Right cardiac atrium (tissue), 5 donors: Measurements from ENCODE around the gene PAX6. TPM values are rescaled to one million over a fixed set of nuclear protein-coding genes. Genes with fewer than 3 reads are reported as not detected.

Experiments used
- ATAC-seq, 2 donors: fragments of 200-7000 bp; cut with Tn5 transposase; one replicate each; pipeline versions ENCODE4 v1.8.0 to v1.9.1; 2020; ENCODE audit warnings: moderate library complexity in 2 of 2, mild to moderate bottlenecking in 1 of 2
- DNase-seq, 3 donors: peaks; one replicate each; pipeline ENCODE4 v3.0.0-alpha.2; 2020
- H3K27ac ChIP-seq: one replicate; pipeline ENCODE4 v1.5.1; 2013; ENCODE audit warnings: mild to moderate bottlenecking, low read length, control low read depth, moderate library complexity
- H3K27me3 ChIP-seq: one replicate; pipeline ENCODE4 v1.6.1; 2013; ENCODE audit not compliant: control insufficient read depth, insufficient read depth
- H3K4me1 ChIP-seq: one replicate; pipeline ENCODE4 v1.6.1; 2013; ENCODE audit warnings: low read length; ENCODE audit not compliant: control insufficient read depth, insufficient read depth
- H3K4me3 ChIP-seq: one replicate; pipeline ENCODE4 v1.5.1; 2013; ENCODE audit warnings: low read length, control low read depth
- H3K9me3 ChIP-seq: one replicate; pipeline ENCODE4 v1.6.1; 2013; ENCODE audit warnings: low read length; ENCODE audit not compliant: control insufficient read depth
- WGBS: extraction: QIAGEN DNeasy Blood & Tissue Kit; methylation state at CpG from one replicate; pipeline ENCODE4 v1.1.7; 2013; 5-methylcytosine and 5-hydroxymethylcytosine counted together
- intact Hi-C, 4 donors: fragments of 100-400 bp; cut with DNase I; formaldehyde crosslinking; loops; one replicate each; pipeline versions ENCODE4 v1.11.0 to v1.14.0; 2022 to 2023
- polyA plus RNA-seq: library from polyadenylated mRNA; stranded (reverse); fragments of 200-250 nt; gene quantifications from one replicate; pipeline ENCODE4 v1.2.3, GENCODE V29; 2013
- total RNA-seq, 4 donors: library from RNA; stranded (reverse); fragmentation: NEBNext Ultra II Directional; extraction: Animal tissue kit (Norgen Biotek cat#: 25700); gene quantifications; one replicate each; pipeline ENCODE4 v1.2.1, GENCODE V29; 2021
- donor health status: healthy with polysubstance abuse.
- donor health status: DM: no; HTN: yes; CAD: no.
- donor health status: DM: no; HTN: no; CAD: no.
- donor health status: DM: no; HTN: yes; CAD: no; lungs with severe emphysema.
- donor health status: DM: yes; HTN: yes; CAD: no.

Gene PAX6
- total and polyA plus RNA-seq, 5 donors, result 0.02 TPM; not detected in 4

GRCh38 chr11:31814176-31814868 is 3.2 kb upstream of the PAX6 start:
- H3K9me3 ChIP-seq, result no peaks in the 10 kb centered on the region
- ATAC-seq, result no peak
- 4% methylated on average over 38 of the region's 38 CpGs for WGBS
- DNase-seq, result peak in 1 of 3 donors; percentile 47
- intact Hi-C loops, result no loop called here
- H3K27ac ChIP-seq, result no peak overlapping the region
- H3K4me1 ChIP-seq, result peaks cover 23% of the 10 kb centered on the region
- no peaks in the 10 kb centered on the region for H3K27me3 ChIP-seq
- H3K4me3 ChIP-seq, result no peak overlapping the region

DNA sequence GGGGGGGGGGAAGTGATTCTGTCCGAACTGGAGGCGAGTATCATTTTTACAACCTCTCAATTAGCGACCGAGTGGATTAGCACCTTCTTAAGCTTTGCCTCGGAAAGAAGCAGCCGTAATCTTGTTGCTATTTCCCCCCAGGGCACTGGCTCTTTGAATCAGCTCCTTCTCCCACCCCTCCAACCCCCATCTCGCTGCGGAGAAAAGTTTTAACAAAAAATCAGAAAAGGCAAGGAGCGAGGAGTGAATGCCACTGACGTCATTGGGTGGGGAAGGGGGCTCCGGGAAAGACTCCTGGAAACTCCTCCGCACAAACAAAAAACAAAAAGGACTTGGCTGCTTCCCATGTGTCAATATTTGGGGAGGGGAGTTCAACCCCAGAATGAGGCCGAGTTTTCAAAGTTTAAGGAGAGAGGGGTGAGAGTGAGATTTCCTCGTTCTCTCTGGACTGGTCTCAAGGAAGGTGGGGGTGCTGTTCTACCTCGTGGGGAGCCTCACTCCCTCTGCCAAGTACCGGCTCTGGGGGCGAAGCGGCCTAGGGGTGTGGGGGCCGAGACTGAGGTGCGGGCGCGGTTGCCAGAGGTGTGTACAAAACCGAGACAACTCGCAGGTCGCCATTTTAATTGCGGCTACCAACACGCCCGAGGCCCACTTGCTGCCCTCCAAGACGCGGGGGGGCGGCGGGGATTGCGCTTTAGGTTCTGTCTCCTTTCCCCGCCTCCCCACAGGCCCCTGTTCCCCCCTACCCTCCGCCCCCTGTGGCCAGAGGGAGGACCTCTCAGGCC is 2.5 kb upstream of the PAX6 start:
- peak in 1 of 3 donors; percentile 51 for DNase-seq
- no peaks in the 10 kb centered on the region for H3K27me3 ChIP-seq
- no peak for ATAC-seq
- peak overlapping the region; percentile 57 for H3K4me3 ChIP-seq
- no peak overlapping the region for H3K27ac ChIP-seq
- H3K4me1 ChIP-seq, result peaks cover 23% of the 10 kb centered on the region
- no peaks in the 10 kb centered on the region for H3K9me3 ChIP-seq
- 3% methylated on average over 35 of the region's 35 CpGs for WGBS
- intact Hi-C loops, result no loop called here

- 4% methylated on average over 63 of the region's 63 CpGs for WGBS
- peak overlapping the region; percentile 57 for H3K4me3 ChIP-seq
- H3K9me3 ChIP-seq, result no peaks in the 10 kb centered on the region
- intact Hi-C loops, result no loop called here
- ATAC-seq (peak in 1 of 2 donors; percentile 42), DNase-seq (peak in 1 of 3 donors; percentile 49)
- H3K27ac ChIP-seq, result no peak overlapping the region
- no peaks in the 10 kb centered on the region for H3K27me3 ChIP-seq
- H3K4me1 ChIP-seq, result peaks cover 20% of the 10 kb centered on the region
Observed at GRCh38 chr11:31812383-31813381, 1.6 kb upstream of the PAX6 start.

DNA sequence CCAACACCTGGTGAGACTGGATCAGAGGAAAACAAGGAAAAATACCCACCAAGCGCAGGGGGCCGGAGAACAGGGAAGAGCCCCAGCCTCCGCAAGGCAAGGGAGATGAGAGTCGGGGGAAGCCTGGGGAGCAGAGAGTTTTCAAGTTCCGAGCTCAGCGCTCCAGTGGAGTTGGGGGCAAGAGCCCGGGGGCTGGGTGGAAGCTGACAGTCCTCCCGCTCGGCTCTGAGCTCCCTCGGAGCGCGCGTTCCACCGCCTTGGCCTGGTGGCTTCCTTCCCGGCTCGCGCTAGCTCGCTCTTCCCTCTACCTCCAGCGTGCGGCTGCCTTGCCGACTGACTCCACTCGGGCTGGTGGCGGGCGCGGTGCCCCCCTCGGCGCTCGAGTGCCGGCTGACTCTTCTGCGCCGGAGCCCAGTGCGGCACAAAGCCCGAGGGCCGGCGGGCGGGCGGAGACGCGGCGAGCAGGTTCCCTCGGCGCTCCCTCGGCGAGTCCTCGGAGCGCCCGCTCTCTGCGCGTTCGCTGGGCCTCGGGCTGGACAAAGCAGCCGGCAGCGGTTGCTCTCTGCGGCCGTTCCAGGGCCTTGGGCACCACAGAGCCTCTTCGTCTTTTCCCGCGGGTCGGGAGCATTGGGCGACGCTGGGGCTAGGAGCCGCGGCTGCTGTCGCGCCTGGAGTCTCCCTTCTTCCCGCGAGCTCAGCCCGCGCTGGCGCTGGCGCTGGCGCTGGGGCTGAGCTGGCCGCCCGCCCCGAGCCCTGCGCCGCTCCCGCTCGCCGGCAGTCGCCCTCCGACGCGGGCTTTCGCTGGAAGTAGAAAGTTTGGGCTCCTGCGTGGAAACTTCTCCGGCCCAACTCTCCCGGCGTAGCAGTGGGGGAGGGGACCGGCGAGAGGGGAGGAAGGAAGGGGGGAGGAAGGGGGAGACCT is 1.0 kb downstream of the PAX6 start:
- Histone ChIP-seq H3K4me1 (peaks cover 15% of the 10 kb centered on the region), H3K27me3 (no peaks in the 10 kb centered on the region), H3K27ac (no peak overlapping the region), H3K9me3 (no peaks in the 10 kb centered on the region), H3K4me3 (peak overlapping the region; percentile 64)
- ATAC-seq, result peak; percentile 40 to 53
- DNase-seq, result peak in 2 of 3 donors; percentile 60 to 62
- WGBS, result 2% methylated on average over 91 of the region's 91 CpGs
- intact Hi-C loops, result no loop called here

- WGBS, result 27% methylated on average over 6 of the region's 6 CpGs
- H3K4me1 ChIP-seq, result peaks cover 15% of the 10 kb centered on the region
- H3K27me3 ChIP-seq, result no peaks in the 10 kb centered on the region
- no peaks in the 10 kb centered on the region for H3K9me3 ChIP-seq
- intact Hi-C loops, result no loop called here
- DNase-seq (no peak), ATAC-seq (no peak)
- no peak overlapping the region for H3K4me3 ChIP-seq
- H3K27ac ChIP-seq, result no peak overlapping the region
Observed at GRCh38 chr11:31809541-31809856, 1.6 kb downstream of the PAX6 start.

GRCh38 chr11:31808721-31809540 is 2.2 kb downstream of the PAX6 start:
- WGBS, result 9% methylated on average over 21 of the region's 21 CpGs
- no peak for DNase-seq
- no peaks in the 10 kb centered on the region for H3K27me3 ChIP-seq
- intact Hi-C loops, result no loop called here
- H3K4me1 ChIP-seq, result peaks cover 15% of the 10 kb centered on the region
- H3K4me3 ChIP-seq, result no peak overlapping the region
- ATAC-seq, result no peak
- H3K27ac ChIP-seq, result no peak overlapping the region
- no peaks in the 10 kb centered on the region for H3K9me3 ChIP-seq

- Histone ChIP-seq H3K27ac (no peak overlapping the region), H3K4me1 (peaks cover 12% of the 10 kb centered on the region), H3K9me3 (no peaks in the 10 kb centered on the region), H3K4me3 (no peak overlapping the region), H3K27me3 (no peaks in the 10 kb centered on the region)
- ATAC-seq (no peak), DNase-seq (no peak)
- 9% methylated on average over 9 of the region's 9 CpGs for WGBS
- intact Hi-C loops, result no loop called here
Observed at GRCh38 chr11:31807799-31808667, 3.1 kb downstream of the PAX6 start.

- WGBS, result 17% methylated on average over 13 of the region's 13 CpGs
- Histone ChIP-seq H3K4me1 (peaks cover 11% of the 10 kb centered on the region), H3K27me3 (no peaks in the 10 kb centered on the region), H3K27ac (no peak overlapping the region), H3K9me3 (no peaks in the 10 kb centered on the region), H3K4me3 (no peak overlapping the region)
- ATAC-seq, result no peak
- intact Hi-C loops, result no loop called here
- DNase-seq, result no peak
Observed at GRCh38 chr11:31806928-31807798, 4.0 kb downstream of the PAX6 start.
